OCI-LY1 (cell line): ENCODE results near the gene DOCK10.

Experiments used
- H2AFZ ChIP-seq: fragments of 200-600 bp; sonication (generic), shearing (Covaris generic); 2 replicates; pipeline ENCODE4 v1.6.0; 2014; ENCODE audit warnings: antibody characterized with exemption, mild to moderate bottlenecking, low read length
- H3F3A ChIP-seq: fragments of 200-600 bp; sonication (generic), shearing (Covaris generic); 2 replicates; pipeline ENCODE4 v1.6.0; 2014; ENCODE audit warnings: mild to moderate bottlenecking, antibody characterized with exemption, low read length, moderate library complexity; ENCODE audit not compliant: insufficient read depth
- H3K27ac ChIP-seq: fragments of 200-600 bp; sonication (generic); 2 replicates; pipeline ENCODE4 v1.5.1; 2014; ENCODE audit warnings: low read length, mixed run types, mild to moderate bottlenecking, low read depth; ENCODE audit not compliant: poor library complexity, severe bottlenecking
- H3K27me3 ChIP-seq: fragments of 200-600 bp; sonication (generic); 2 replicates; pipeline ENCODE4 v1.6.0; 2014; ENCODE audit warnings: antibody characterized with exemption, mild to moderate bottlenecking, low read length, moderate library complexity; ENCODE audit not compliant: insufficient read depth
- H3K36me3 ChIP-seq: fragments of 200-600 bp; sonication (generic); 2 replicates; pipeline ENCODE4 v1.6.1; 2014; ENCODE audit warnings: mild to moderate bottlenecking, antibody characterized with exemption, low read length, moderate library complexity, mixed read lengths; ENCODE audit not compliant: insufficient read depth
- H3K4me1 ChIP-seq: fragments of 200-600 bp; sonication (generic); 2 replicates; pipeline ENCODE4 v1.5.1; 2014; ENCODE audit warnings: mild to moderate bottlenecking, low read length, moderate library complexity; ENCODE audit not compliant: insufficient read depth, severe bottlenecking
- H3K4me2 ChIP-seq: fragments of 200-600 bp; sonication (generic), shearing (Covaris generic); 2 replicates; pipeline ENCODE4 v1.6.1; 2014; ENCODE audit warnings: low read length
- H3K4me3 ChIP-seq: fragments of 200-600 bp; sonication (generic); 2 replicates; pipeline ENCODE4 v1.5.1; 2014; ENCODE audit warnings: low read length, low read depth, mild to moderate bottlenecking, mixed read lengths; ENCODE audit not compliant: poor library complexity, severe bottlenecking
- H3K79me2 ChIP-seq: fragments of 200-600 bp; shearing (Covaris generic); 2 replicates; pipeline ENCODE4 v1.6.1; 2016; ENCODE audit warnings: mixed run types, low read length, mixed read lengths; ENCODE audit not compliant: insufficient read depth
- H3K9ac ChIP-seq: fragments of 200-600 bp; sonication (generic), shearing (Covaris generic); 2 replicates; pipeline ENCODE4 v1.6.1; 2014; ENCODE audit warnings: mild to moderate bottlenecking, low read length, mixed read lengths
- H3K9me2 ChIP-seq: fragments of 200-600 bp; sonication (generic), shearing (Covaris generic); 2 replicates; pipeline ENCODE4 v1.6.1; 2014; ENCODE audit warnings: low read depth, mild to moderate bottlenecking, low read length, mixed read lengths
- H3K9me3 ChIP-seq: fragments of 200-600 bp; shearing (Covaris generic); 2 replicates; pipeline ENCODE4 v1.6.1; 2014; ENCODE audit warnings: low read length, mixed read lengths
- H4K20me1 ChIP-seq: fragments of 200-600 bp; sonication (generic), shearing (Covaris generic); 2 replicates; pipeline ENCODE4 v1.6.0; 2016; ENCODE audit warnings: mild to moderate bottlenecking, low read length; ENCODE audit not compliant: insufficient read depth
- EZH2 ChIP-seq: fragments of 200-600 bp; sonication (generic), shearing (Covaris generic); IDR thresholded peaks from 2 replicates; pipeline ENCODE4 v1.8.0; 2017; ENCODE audit warnings: borderline replicate concordance, mixed run types, mild to moderate bottlenecking, antibody characterized with exemption, low read length, moderate library complexity, mixed read lengths
- TF ChIP-seq, protein P1 (sequence below): fragments of 200-600 bp; sonication (generic), shearing (Covaris generic); IDR thresholded peaks from 2 replicates; pipeline ENCODE4 v1.5.1; 2017; ENCODE audit warnings: mild to moderate bottlenecking, antibody characterized with exemption, low read length, moderate library complexity, mixed read lengths

Gene DOCK10

DNA sequence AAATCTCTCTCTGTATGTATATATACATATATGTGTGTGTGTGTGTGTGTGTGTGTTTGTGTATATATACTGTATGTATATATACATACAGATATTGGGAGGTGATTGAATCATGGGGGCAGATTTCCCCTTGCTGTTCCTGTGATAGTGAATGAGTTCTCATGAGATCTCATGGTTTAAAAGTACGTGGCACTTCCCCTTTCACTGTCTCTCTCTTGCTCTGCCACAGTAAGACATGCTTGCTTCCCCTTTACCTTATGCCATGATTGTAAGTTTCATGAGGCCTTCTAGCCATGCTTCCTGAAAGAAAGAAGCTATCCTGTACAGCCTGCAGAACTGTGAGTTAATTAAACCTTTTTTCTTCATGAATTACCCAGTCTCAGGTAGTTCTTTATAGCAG lies 307.3 kb downstream of the DOCK10 start:
- Histone ChIP-seq H3K9me2 (no peaks in the 10 kb centered on the region), H3K4me3 (no peak overlapping the region), H2AFZ (no peak overlapping the region), H4K20me1 (no peaks in the 10 kb centered on the region), H3K9me3 (peaks cover 5% of the 10 kb centered on the region; the same call in 1 of the 2 replicates), H3K36me3 (no peaks in the 10 kb centered on the region), H3K4me2 (no peak overlapping the region), H3K4me1 (no peaks in the 10 kb centered on the region), H3K9ac (no peak overlapping the region), H3K27ac (no peak overlapping the region), H3K79me2 (no peaks in the 10 kb centered on the region), H3K27me3 (no peaks in the 10 kb centered on the region), H3F3A (no peaks in the 10 kb centered on the region)
- TF ChIP-seq, protein P1, sequence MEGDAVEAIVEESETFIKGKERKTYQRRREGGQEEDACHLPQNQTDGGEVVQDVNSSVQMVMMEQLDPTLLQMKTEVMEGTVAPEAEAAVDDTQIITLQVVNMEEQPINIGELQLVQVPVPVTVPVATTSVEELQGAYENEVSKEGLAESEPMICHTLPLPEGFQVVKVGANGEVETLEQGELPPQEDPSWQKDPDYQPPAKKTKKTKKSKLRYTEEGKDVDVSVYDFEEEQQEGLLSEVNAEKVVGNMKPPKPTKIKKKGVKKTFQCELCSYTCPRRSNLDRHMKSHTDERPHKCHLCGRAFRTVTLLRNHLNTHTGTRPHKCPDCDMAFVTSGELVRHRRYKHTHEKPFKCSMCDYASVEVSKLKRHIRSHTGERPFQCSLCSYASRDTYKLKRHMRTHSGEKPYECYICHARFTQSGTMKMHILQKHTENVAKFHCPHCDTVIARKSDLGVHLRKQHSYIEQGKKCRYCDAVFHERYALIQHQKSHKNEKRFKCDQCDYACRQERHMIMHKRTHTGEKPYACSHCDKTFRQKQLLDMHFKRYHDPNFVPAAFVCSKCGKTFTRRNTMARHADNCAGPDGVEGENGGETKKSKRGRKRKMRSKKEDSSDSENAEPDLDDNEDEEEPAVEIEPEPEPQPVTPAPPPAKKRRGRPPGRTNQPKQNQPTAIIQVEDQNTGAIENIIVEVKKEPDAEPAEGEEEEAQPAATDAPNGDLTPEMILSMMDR = no peak
- no peak for TF ChIP-seq EZH2

DNA sequence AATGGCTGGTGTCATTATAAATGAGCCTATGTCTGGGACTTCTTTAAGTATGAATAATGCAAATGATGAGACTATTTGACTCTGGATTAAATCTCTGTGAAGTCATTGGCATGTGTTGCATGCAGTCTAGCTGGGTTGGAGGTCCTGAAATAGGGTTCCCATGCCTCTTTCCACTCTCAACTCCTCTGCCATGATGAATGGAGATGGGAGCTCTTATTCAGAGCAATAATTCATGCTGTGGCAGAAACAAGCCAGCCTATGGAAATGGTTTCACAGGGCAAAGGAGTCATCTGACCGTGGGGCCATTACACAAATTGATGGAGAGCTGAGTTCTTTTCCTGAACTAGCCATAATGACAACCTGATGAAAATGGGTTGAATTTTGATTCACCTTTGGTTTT lies 310.6 kb downstream of the DOCK10 start:
- no peaks in the 10 kb centered on the region for H3K79me2 ChIP-seq
- no peak overlapping the region for H3K9ac ChIP-seq
- H2AFZ ChIP-seq = no peak overlapping the region
- H3F3A ChIP-seq = no peaks in the 10 kb centered on the region
- TF ChIP-seq, protein P1 = no peak
- TF ChIP-seq EZH2 = no peak
- H3K4me2 ChIP-seq = no peak overlapping the region
- no peaks in the 10 kb centered on the region for H3K4me1 ChIP-seq
- peaks cover 5% of the 10 kb centered on the region; the same call in 1 of the 2 replicates for H3K9me3 ChIP-seq
- H3K27ac ChIP-seq = no peak overlapping the region
- H3K9me2 ChIP-seq = no peaks in the 10 kb centered on the region
- H4K20me1 ChIP-seq = no peaks in the 10 kb centered on the region
- no peak overlapping the region for H3K4me3 ChIP-seq
- no peaks in the 10 kb centered on the region for H3K27me3 ChIP-seq
- no peaks in the 10 kb centered on the region for H3K36me3 ChIP-seq

DNA sequence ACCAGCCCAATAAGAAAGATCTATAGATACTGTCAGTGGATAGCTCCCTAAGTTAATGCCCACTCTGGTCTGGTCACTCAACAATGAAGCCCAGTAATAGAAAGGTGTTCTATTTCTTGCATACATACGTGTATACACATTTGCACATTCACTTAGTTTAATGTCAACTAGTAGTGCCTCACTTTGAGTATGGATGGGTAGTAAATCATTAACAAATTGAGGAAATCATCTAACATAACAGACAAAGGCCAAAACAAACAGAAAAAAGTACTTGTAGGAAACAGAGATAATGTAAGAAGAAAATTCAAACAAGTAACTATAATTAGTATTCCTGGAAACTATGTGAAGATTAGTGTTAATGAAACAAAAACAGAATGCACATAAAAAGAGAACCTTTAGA lies 312.8 kb downstream of the DOCK10 start:
- H3K9me3 ChIP-seq = no peaks in the 10 kb centered on the region
- no peak overlapping the region for H3K4me3 ChIP-seq
- H3K27me3 ChIP-seq = no peaks in the 10 kb centered on the region
- no peaks in the 10 kb centered on the region for H3K9me2 ChIP-seq
- no peak overlapping the region for H3K4me2 ChIP-seq
- H3F3A ChIP-seq = no peaks in the 10 kb centered on the region
- no peaks in the 10 kb centered on the region for H3K4me1 ChIP-seq
- H2AFZ ChIP-seq = no peak overlapping the region
- TF ChIP-seq, protein P1 = no peak
- no peak for TF ChIP-seq EZH2
- H3K36me3 ChIP-seq = no peaks in the 10 kb centered on the region
- no peaks in the 10 kb centered on the region for H4K20me1 ChIP-seq
- no peak overlapping the region for H3K27ac ChIP-seq
- H3K79me2 ChIP-seq = no peaks in the 10 kb centered on the region
- H3K9ac ChIP-seq = no peak overlapping the region
